GM21786 (cell line): ENCODE data around the gene RANBP3L.

Source experiments
- ATAC-seq: cut with Tn5 transposase; IDR thresholded peaks from one replicate; pipeline ENCODE4 v1.9.1; 2021; ENCODE audit not compliant: unreplicated experiment

Gene RANBP3L

GRCh38 chr5:36246036-36246800, 55.5 kb downstream of the RANBP3L start:
- ATAC-seq: no peak

DNA sequence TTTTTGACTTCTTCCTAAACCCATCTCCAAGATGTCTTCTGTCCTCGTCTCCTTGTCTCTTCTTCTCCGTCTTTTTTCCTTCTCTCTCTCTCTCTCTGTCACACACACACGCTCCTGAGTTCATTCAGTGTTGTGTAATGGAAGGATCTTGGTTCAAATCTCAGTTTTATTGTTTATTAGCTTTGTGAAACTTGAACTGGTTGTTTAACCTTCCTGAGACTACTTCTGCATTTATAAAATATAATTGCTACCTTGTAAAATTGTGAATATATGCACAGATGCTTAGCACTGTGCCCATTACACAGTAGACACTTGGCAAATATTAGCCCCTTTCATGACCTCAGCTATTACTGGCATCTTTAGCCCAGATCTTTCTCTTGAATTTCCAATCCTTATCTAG, 57.6 kb downstream of the RANBP3L start:
- no peak for ATAC-seq

GRCh38 chr5:36243653-36244052, 58.0 kb downstream of the RANBP3L start:
- ATAC-seq: no peak

DNA sequence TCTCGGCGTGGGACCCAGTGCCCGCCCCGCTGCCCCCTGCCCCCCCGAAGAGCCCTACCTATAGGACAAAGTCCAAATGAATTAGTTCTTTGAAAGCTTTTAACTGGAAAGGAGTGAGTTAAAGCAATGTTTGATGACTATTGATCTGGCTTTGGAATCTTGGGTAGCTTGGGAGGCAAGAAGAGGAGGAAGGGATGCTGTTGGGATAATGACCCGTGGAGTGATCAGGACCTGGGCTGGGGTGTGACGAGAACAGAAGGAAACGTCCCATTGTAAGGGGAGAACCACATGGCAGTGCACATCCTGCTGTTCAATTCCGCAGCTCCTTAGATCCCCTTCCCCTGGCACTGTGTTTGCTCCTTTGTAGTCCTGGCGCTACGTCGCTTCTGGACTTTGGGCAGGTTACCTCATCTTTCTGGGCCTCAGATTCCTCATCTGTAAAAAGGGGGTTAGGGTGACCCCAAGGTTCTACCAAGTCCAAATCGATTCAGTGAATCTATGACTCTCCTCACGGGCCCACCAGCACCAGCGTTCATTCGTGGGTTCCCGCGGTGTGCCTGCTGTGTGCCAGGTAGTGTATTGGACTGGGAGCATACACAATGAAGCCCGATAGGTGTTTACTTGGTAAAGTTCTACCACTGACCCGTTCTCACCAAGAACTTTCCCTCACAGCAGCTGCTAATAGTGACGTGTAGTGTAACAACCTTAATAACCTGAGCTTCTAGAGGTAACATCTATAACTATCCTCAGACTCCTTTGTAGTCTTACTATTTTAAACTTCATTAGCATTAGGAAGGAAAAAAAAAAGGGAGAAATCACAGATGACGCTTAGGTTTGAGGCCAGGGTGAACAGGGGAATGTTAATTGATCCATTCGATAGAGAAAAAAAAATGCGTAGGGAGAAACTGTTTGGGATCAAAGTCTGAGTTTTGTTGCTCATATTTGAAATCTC, 58.9 kb downstream of the RANBP3L start:
- no peak for ATAC-seq

DNA sequence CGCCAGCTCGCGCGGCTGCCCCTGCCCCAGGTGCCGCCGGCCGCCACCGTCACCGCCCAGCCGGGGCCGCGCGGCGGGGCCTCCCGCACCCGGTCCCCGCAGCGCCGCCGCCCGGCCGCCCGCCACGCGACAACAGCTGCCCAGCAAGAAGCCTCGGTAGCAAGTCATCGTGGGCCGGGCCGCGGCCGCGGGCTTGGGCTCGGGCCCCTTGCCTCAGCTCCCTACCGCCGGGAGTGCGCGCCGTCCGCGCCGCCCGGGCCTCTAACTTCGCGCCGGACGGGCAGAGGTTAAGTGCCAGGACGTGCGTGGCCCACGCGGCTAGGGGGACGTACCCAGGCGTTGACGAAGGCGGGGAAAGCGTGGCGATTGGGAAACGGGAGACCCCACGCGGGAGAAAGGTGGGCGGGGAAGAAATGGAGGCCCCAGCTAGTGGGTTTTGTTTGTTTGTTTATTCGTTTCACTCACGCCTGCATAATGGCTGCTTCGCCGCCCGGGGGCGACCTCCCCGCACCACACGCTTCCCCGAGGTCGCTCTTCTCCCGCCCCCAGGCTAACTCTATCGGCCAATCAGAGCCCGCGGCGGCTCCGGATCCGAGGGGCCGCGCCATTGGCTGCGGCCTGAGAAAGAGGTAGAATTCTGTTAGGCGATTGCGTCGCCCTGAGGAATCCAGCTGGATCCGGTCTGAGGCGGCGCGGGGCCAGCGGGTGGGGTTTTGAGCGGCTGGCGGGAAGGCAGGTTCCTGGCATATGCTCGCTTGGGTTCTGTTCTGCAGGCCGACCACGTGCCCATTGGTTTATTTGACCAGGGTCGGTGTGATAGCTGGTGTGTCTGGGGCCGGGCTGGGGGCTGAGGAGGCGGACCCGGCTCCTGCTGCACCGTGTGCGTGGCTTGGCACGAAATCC, 59.8 kb downstream of the RANBP3L start, which contains the start of gene NADK2:
TSS of gene NADK2 (minus strand) at position 295 of the 903 bp plus-strand sequence. CDS start at position 168, 127 bp downstream.
- peak; percentile 89 for ATAC-seq

DNA sequence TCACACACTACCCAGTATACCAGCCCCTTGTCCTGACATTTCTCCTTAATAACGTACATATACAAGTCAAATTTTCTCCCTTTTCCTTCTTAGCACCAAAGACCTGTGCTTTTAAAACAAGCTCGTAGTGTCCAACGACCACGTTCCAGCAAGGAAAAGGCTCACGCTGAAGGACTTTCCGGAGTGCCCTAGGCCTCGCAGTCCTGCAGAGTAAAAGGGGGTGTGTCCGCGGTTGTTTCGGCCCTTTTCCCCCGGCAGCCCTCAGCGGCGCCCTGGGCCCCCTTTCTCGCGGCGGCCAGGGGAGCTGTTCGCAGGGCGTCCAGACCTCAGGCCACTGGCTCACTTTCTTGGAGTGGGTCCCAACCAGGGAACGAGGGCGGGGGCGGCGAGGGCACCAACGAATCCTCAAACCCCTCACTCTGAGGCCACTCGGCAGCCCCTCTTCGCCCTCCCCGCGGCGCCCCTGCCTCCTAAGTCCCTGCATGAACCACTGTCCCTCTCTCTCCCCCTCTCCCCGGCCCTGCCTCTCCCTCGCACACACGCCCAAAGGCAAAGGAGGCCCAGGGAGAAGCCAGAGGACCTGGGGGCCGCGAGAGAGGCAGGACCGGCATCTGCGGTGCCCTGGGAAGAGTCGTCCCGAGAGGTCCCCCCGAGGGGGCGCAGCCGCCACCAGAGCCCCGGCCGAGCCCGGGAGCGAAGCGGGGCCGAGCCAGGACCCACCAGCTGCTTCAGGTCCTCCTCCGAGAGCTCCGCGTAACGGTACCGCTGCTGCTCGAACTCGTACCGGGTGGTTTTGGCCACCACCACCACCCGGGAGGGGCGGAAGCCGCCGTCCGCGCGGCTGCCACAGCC, 60.7 kb downstream of the RANBP3L start:
- peak; percentile 25 for ATAC-seq

- no peak for ATAC-seq
Measured at GRCh38 chr5:36239370-36240293, 62.1 kb downstream of the RANBP3L start.

DNA sequence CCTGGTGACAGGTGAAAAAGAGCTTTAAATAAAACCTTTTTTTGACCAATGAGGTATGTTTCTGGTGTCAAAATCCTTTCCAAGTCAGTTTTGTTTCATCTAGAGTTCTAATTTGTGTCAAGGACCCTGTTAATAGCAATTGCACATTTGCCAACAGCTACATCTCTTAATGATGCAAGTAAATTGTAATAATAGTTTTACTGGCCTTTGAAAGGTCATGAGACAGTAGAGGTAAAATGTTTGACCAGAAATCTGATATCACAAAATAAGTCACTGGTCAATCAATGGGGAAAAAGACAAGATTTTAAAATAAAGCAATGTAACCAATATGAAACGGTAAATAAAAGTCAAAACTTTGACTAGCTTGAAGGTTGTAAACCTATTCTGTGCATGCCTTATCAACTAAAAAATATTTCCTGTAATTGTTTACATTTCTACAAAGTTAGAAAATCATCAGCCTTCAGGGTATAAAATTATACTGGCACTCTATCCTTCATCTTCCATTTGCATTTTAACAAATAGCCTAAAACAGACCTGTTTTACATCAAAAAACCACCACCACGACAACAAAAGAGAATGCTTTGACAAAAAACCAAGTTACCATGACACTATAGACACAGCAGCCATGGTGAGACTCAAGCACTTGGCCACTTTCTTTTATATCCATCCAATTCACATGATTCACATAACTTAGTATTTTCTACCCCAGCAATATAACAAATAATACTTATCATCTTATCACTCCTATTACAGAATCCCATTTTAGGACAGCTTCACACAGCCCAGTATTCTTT, 63.0 kb downstream of the RANBP3L start:
- ATAC-seq: no peak

- no peak for ATAC-seq
Measured at GRCh38 chr5:36237751-36238150, 64.0 kb downstream of the RANBP3L start.

GRCh38 chr5:36236801-36237200, 64.9 kb downstream of the RANBP3L start:
- ATAC-seq: no peak

- ATAC-seq: no peak
Measured at GRCh38 chr5:36232533-36232932, 69.2 kb downstream of the RANBP3L start.

DNA sequence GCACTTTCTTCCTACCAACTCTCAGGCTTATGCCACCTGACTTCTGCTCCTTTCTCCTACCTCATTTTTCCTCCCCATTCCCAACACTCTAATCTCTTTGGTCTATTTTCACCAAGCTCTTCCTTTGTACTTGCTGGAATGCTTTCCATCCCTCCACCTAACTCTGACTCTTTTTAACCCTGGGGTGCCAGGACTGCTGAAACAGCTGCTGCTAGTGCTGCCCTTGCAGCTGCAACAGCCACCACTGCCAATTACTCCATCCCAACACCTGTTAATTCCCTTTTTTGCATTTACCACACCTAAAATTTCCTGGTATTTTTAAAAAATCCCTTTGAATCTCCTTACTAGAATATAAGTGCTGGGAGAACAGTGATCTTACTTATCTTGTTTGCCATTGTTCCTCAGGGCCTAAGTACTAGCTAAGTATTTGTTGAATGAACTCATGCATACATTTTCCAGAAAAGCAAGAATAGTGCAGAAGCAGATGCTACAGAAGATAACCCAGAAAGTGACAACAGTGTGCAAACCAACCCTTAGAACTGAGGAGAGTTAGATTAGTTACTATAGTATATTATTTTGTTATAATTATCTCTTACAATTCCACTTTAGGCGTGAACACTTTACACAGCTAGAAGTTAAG, 71.4 kb downstream of the RANBP3L start:
- ATAC-seq: no peak

DNA sequence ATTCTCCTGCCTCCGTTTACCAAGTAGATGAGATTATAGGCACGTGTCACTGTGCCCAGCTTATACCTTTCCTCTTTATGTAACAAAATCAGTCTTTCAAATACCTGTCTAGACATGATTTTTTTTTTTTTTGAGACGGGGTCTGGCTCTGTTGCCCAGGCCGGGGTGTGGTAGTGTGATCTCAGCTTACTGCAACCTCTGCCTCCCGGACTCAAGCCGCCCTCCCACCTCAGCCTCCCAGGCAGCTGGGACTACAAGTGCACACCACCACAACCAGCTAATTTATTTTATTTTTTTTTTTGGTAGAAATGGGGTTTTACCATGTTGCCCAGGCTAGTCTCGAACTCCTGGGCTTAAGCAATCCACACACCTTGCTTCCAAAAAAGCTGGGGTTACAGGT, 73.2 kb downstream of the RANBP3L start:
- no peak for ATAC-seq

DNA sequence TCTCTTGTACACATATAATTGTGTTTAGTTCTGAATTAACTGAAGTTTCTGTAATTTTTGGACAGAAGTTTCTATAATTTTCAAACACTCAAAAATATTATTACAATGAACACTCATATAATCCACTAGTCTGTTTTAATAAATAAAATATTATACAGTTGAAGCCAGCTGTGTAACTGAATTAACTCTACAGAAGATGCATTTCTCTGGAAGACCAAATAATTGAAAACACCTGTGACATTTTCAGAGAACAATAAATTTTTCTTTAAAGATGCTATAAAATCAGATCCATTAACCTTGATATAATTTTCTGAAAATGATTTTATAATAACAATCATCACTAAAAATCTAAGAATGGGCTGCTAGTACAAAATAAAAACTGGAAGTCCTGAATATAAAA, 74.7 kb downstream of the RANBP3L start:
- no peak for ATAC-seq

- no peak for ATAC-seq
Measured at GRCh38 chr5:36222620-36223019, 79.1 kb downstream of the RANBP3L start.

DNA sequence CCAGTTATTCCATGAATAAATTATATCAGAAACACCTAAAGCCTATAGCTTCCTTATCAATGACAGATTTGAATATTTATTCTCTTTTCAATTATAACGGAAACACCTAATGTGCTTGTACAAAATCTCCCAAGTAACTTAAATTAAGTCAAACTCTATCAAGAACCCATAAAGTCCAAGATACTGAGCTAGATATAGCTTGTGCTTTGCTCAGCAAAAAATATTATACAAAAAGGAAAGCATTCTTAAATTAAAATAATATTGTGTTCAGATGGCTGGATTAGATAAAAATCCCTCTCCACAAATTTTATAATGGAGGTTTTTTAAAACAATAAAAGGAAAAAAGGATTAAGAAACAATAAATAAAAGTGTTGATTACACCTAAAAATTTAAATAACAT, 83.7 kb downstream of the RANBP3L start:
- no peak for ATAC-seq

DNA sequence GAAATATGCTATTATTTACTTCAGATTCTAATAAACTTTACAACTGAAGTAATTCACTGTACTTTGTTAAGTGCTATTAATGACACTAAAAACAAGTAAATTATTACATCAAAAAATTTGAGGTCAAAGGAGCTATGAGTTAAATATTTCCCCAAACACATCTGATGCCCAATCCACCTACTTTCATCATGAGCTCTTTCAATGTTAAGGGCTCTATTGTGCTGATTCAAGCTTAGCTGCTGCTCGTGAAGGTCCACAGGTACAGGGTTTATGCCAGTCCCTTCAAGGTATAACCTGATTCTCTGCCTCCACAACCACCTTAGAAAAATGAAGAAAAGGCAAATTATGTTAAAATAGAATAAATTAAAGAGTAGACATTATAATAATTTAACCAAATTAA, 84.1 kb downstream of the RANBP3L start:
- no peak for ATAC-seq

GRCh38 chr5:36215910-36216309, 85.8 kb downstream of the RANBP3L start:
- no peak for ATAC-seq
